ENCODE measurements around the gene ADAM8.

- TF ChIP-seq, protein P1, sequence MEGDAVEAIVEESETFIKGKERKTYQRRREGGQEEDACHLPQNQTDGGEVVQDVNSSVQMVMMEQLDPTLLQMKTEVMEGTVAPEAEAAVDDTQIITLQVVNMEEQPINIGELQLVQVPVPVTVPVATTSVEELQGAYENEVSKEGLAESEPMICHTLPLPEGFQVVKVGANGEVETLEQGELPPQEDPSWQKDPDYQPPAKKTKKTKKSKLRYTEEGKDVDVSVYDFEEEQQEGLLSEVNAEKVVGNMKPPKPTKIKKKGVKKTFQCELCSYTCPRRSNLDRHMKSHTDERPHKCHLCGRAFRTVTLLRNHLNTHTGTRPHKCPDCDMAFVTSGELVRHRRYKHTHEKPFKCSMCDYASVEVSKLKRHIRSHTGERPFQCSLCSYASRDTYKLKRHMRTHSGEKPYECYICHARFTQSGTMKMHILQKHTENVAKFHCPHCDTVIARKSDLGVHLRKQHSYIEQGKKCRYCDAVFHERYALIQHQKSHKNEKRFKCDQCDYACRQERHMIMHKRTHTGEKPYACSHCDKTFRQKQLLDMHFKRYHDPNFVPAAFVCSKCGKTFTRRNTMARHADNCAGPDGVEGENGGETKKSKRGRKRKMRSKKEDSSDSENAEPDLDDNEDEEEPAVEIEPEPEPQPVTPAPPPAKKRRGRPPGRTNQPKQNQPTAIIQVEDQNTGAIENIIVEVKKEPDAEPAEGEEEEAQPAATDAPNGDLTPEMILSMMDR (IDR thresholded peaks at IDR 0.05 in 4 of 5, conservative IDR thresholded peaks at IDR 0.05 in 1 of 5) = no peak
- no peak for TF ChIP-seq POLR2A (IDR thresholded peaks at IDR 0.05)
Observed at GRCh38 chr10:133255323-133255722, 21.3 kb downstream of the ADAM8 start.
